Activated T-cell treated with anti-CD3 and anti-CD28 coated beads, Interleukin-2, amount 50 U/mL, for 24 hours (primary cell): ENCODE measurements around the gene GPX7.

Source experiments
- DNase-seq: peaks from one replicate; pipeline ENCODE4 v3.0.0-alpha.2; 2020
- H3K27ac Mint-ChIP-seq: 2 replicates; pipeline ENCODE4 v1.8.0; 2020; ENCODE audit warnings: mild to moderate bottlenecking, mixed read lengths
- H3K27me3 Mint-ChIP-seq: 2 replicates; pipeline ENCODE4 v1.8.0; 2020; ENCODE audit warnings: mixed read lengths
- H3K36me3 Mint-ChIP-seq: 2 replicates; pipeline ENCODE4 v1.8.0; 2020; ENCODE audit warnings: low read depth, mixed read lengths
- H3K4me1 Mint-ChIP-seq: 2 replicates; pipeline ENCODE4 v1.8.0; 2020; ENCODE audit warnings: low read depth, mixed read lengths
- H3K4me3 Mint-ChIP-seq: 2 replicates; pipeline ENCODE4 v1.8.0; 2020; ENCODE audit warnings: mild to moderate bottlenecking, moderate library complexity, mixed read lengths
- H3K9me3 Mint-ChIP-seq: 2 replicates; pipeline ENCODE4 v1.8.0; 2020; ENCODE audit warnings: mixed read lengths

The GPX7 gene

GRCh38 chr1:52601991-52602855, at the start of gene GPX7:
Gene GPX7 (plus strand): TSS chr1:52602371. CDS start chr1:52602410, 39 bp downstream.
- Mint-ChIP-seq H3K9me3 (peaks cover 2% of the 10 kb centered on the region), H3K4me3 (peak within 1 kb of the TSS; percentile 88), H3K36me3 (peaks cover 43% of the 10 kb centered on the region), H3K27ac (peak within 1 kb of the TSS; percentile 96), H3K4me1 (peaks cover 46% of the 10 kb centered on the region), H3K27me3 (no peaks in the 10 kb centered on the region)
- peak; percentile 77 for DNase-seq

- peak within 1 kb of the TSS; percentile 72 for H3K4me3 Mint-ChIP-seq
- peak within 1 kb of the TSS; percentile 63 for H3K27ac Mint-ChIP-seq
- no peaks in the 10 kb centered on the region for H3K27me3 Mint-ChIP-seq
- no peaks in the 10 kb centered on the region for H3K36me3 Mint-ChIP-seq
- peak; percentile 84 for DNase-seq
- no peaks in the 10 kb centered on the region for H3K9me3 Mint-ChIP-seq
- H3K4me1 Mint-ChIP-seq: peaks cover 36% of the 10 kb centered on the region
Observed at GRCh38 chr1:52552505-52553361, 49.4 kb upstream of the GPX7 start, which contains the start of gene TUT4. Gene TUT4 (minus strand): TSS chr1:52553092. CDS start chr1:52526280, 26,812 bp downstream.

- Mint-ChIP-seq H3K27ac (peak overlapping the region; percentile 63), H3K4me3 (peak overlapping the region; percentile 72)
Observed at GRCh38 chr1:52553362-52554266, 48.6 kb upstream of the GPX7 start.

GRCh38 chr1:52554267-52554640, 47.9 kb upstream of the GPX7 start:
- Mint-ChIP-seq H3K27ac (peak overlapping the region; percentile 45), H3K27me3 (no peaks in the 10 kb centered on the region), H3K4me1 (peaks cover 26% of the 10 kb centered on the region), H3K9me3 (no peaks in the 10 kb centered on the region), H3K36me3 (no peaks in the 10 kb centered on the region), H3K4me3 (peak overlapping the region; percentile 72)
- no peak for DNase-seq

More at GRCh38 chr1:52553362-52554266, 48.6 kb upstream of the GPX7 start:
- DNase-seq: peak; percentile 91
- Mint-ChIP-seq H3K4me1 (peaks cover 33% of the 10 kb centered on the region), H3K27me3 (no peaks in the 10 kb centered on the region), H3K9me3 (no peaks in the 10 kb centered on the region), H3K36me3 (no peaks in the 10 kb centered on the region)

GRCh38 chr1:52554756-52555155, 47.4 kb upstream of the GPX7 start:
- no peaks in the 10 kb centered on the region for H3K27me3 Mint-ChIP-seq
- H3K9me3 Mint-ChIP-seq: no peaks in the 10 kb centered on the region
- H3K4me1 Mint-ChIP-seq: peaks cover 21% of the 10 kb centered on the region
- H3K4me3 Mint-ChIP-seq: peak overlapping the region; percentile 72
- H3K27ac Mint-ChIP-seq: peak overlapping the region; percentile 45
- H3K36me3 Mint-ChIP-seq: no peaks in the 10 kb centered on the region
- DNase-seq: no peak

GRCh38 chr1:52556641-52557360, 45.4 kb upstream of the GPX7 start:
- H3K9me3 Mint-ChIP-seq: no peaks in the 10 kb centered on the region
- H3K4me1 Mint-ChIP-seq: peaks cover 11% of the 10 kb centered on the region
- no peaks in the 10 kb centered on the region for H3K27me3 Mint-ChIP-seq
- H3K27ac Mint-ChIP-seq: no peak overlapping the region
- no peaks in the 10 kb centered on the region for H3K36me3 Mint-ChIP-seq
- DNase-seq: no peak
- no peak overlapping the region for H3K4me3 Mint-ChIP-seq

GRCh38 chr1:52558941-52559340, 43.2 kb upstream of the GPX7 start:
- Mint-ChIP-seq H3K4me1 (peaks cover 9% of the 10 kb centered on the region), H3K27ac (no peak overlapping the region), H3K27me3 (no peaks in the 10 kb centered on the region), H3K4me3 (no peak overlapping the region), H3K36me3 (no peaks in the 10 kb centered on the region), H3K9me3 (no peaks in the 10 kb centered on the region)
- DNase-seq: no peak

GRCh38 chr1:52559875-52560274, 42.3 kb upstream of the GPX7 start:
- no peak for DNase-seq
- H3K36me3 Mint-ChIP-seq: no peaks in the 10 kb centered on the region
- no peaks in the 10 kb centered on the region for H3K27me3 Mint-ChIP-seq
- H3K27ac Mint-ChIP-seq: no peak overlapping the region
- no peaks in the 10 kb centered on the region for H3K9me3 Mint-ChIP-seq
- H3K4me3 Mint-ChIP-seq: no peak overlapping the region
- H3K4me1 Mint-ChIP-seq: no peaks in the 10 kb centered on the region

- H3K27ac Mint-ChIP-seq: no peak overlapping the region
- H3K27me3 Mint-ChIP-seq: no peaks in the 10 kb centered on the region
- H3K9me3 Mint-ChIP-seq: no peaks in the 10 kb centered on the region
- no peak for DNase-seq
- no peaks in the 10 kb centered on the region for H3K36me3 Mint-ChIP-seq
- no peaks in the 10 kb centered on the region for H3K4me1 Mint-ChIP-seq
- no peak overlapping the region for H3K4me3 Mint-ChIP-seq
Observed at GRCh38 chr1:52562766-52563165, 39.4 kb upstream of the GPX7 start.

GRCh38 chr1:52567943-52568342, 34.2 kb upstream of the GPX7 start:
- DNase-seq: no peak
- H3K4me1 Mint-ChIP-seq: peaks cover 15% of the 10 kb centered on the region
- H3K27me3 Mint-ChIP-seq: no peaks in the 10 kb centered on the region
- no peaks in the 10 kb centered on the region for H3K9me3 Mint-ChIP-seq
- H3K4me3 Mint-ChIP-seq: no peak overlapping the region
- H3K36me3 Mint-ChIP-seq: no peaks in the 10 kb centered on the region
- peak overlapping the region; percentile 15 for H3K27ac Mint-ChIP-seq

GRCh38 chr1:52569449-52570210, 32.5 kb upstream of the GPX7 start:
- no peak for DNase-seq
- H3K9me3 Mint-ChIP-seq: no peaks in the 10 kb centered on the region
- H3K4me1 Mint-ChIP-seq: peaks cover 20% of the 10 kb centered on the region
- H3K27ac Mint-ChIP-seq: no peak overlapping the region
- no peak overlapping the region for H3K4me3 Mint-ChIP-seq
- H3K36me3 Mint-ChIP-seq: no peaks in the 10 kb centered on the region
- no peaks in the 10 kb centered on the region for H3K27me3 Mint-ChIP-seq

GRCh38 chr1:52571783-52572182, 30.4 kb upstream of the GPX7 start:
- no peaks in the 10 kb centered on the region for H3K27me3 Mint-ChIP-seq
- no peak overlapping the region for H3K4me3 Mint-ChIP-seq
- H3K9me3 Mint-ChIP-seq: no peaks in the 10 kb centered on the region
- no peaks in the 10 kb centered on the region for H3K36me3 Mint-ChIP-seq
- no peak overlapping the region for H3K27ac Mint-ChIP-seq
- DNase-seq: no peak
- H3K4me1 Mint-ChIP-seq: peaks cover 22% of the 10 kb centered on the region

- Mint-ChIP-seq H3K36me3 (no peaks in the 10 kb centered on the region), H3K9me3 (no peaks in the 10 kb centered on the region), H3K4me3 (no peak overlapping the region), H3K27ac (no peak overlapping the region), H3K4me1 (peaks cover 22% of the 10 kb centered on the region), H3K27me3 (no peaks in the 10 kb centered on the region)
- no peak for DNase-seq
Observed at GRCh38 chr1:52572387-52572786, 29.8 kb upstream of the GPX7 start.
